ENCODE measurements around the gene SERPIND1. TPM values are rescaled to one million over a fixed set of nuclear protein-coding genes. Genes with fewer than 3 reads are reported as not detected.

Gene SERPIND1
- total RNA-seq, 1 experiment from 2014 or later, result not detected

Other genes starting within 250 kb of the SERPIND1 start
- 19.7 and 24.3 TPM in 2 replicates for gene PI4KA, start 84.7 kb downstream of the SERPIND1 start, total RNA-seq (2014; rRNA removed; shearing (Covaris generic); ENCODE audit: low replicate concordance)
- 9.1 and 10.0 TPM in 2 replicates for gene SNAP29, start 84.9 kb downstream of the SERPIND1 start, total RNA-seq (2014; rRNA removed; shearing (Covaris generic); ENCODE audit: low replicate concordance)
- gene CRKL, start 143.3 kb downstream of the SERPIND1 start, total RNA-seq (2014; rRNA removed; shearing (Covaris generic); ENCODE audit: low replicate concordance), result 23.1 and 25.0 TPM in 2 replicates
- gene AIFM3, start 193.1 kb downstream of the SERPIND1 start, total RNA-seq (2014; rRNA removed; shearing (Covaris generic); ENCODE audit: low replicate concordance), result 0.56 TPM in 1 of 2 replicates, not detected in the other
- gene LZTR1, start 208.2 kb downstream of the SERPIND1 start, total RNA-seq (2014; rRNA removed; shearing (Covaris generic); ENCODE audit: low replicate concordance), result 21.2 and 25.3 TPM in 2 replicates
- 33.8 and 46.5 TPM in 2 replicates for gene THAP7, start 228.0 kb downstream of the SERPIND1 start, total RNA-seq (2014; rRNA removed; shearing (Covaris generic); ENCODE audit: low replicate concordance)
- 1.1 and 10.0 TPM in 2 replicates for gene P2RX6, start 241.1 kb downstream of the SERPIND1 start, total RNA-seq (2014; rRNA removed; shearing (Covaris generic); ENCODE audit: low replicate concordance)